HG03520 (cell line): ENCODE results near the gene TACR1.
"Not testable (repeated sequence)": the region's sequence is repeated elsewhere in the genome, so short reads cannot be mapped to it uniquely, and the experiment has no call there.

Experiments used
- ATAC-seq: cut with Tn5 transposase; IDR thresholded peaks from one replicate; pipeline ENCODE4 v1.9.1; 2021; ENCODE audit warnings: mild to moderate bottlenecking, moderate library complexity; ENCODE audit not compliant: unreplicated experiment

TACR1 gene

DNA sequence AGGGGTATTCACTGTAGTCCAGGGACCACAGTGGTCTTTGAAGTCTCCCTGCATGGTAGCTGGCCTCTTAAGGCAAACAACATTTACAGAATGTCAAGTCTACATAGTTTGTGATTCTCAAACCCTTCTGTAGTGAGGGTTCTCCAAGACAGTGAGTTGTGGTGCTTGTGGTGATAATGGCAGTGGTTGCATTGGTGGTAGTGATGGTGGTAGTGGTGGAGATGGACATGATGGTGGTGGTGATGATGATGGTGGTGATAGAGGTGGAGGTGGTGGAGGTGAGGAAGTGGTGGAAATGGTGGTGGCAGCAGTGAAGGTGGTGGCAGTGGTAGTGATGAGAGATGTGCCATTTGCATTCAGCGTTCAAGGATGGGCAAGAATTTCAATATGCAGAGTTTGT, 104.9 kb downstream of the TACR1 start:
- ATAC-seq: no peak

GRCh38 chr2:75090770-75091515, 108.4 kb downstream of the TACR1 start:
- no peak for ATAC-seq

DNA sequence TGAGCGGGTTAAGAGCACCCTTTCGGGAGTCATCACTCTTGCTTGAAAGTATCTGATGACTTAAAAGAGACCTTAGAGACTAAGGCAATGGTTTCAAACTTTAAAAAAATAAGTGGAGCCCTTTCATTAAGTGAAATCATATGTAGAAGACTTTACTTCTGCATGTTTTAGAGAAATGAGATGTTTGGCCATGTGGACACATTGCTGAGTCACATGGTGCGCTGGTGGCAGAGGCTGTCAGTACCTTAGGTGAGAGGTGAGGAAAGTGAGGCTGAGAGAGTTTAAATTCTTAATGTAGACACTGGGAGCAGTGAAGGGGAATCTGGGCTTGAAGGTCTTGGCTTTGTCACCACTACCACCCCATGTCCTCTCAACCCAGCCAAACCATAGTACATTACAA, 109.8 kb downstream of the TACR1 start:
- no peak for ATAC-seq

DNA sequence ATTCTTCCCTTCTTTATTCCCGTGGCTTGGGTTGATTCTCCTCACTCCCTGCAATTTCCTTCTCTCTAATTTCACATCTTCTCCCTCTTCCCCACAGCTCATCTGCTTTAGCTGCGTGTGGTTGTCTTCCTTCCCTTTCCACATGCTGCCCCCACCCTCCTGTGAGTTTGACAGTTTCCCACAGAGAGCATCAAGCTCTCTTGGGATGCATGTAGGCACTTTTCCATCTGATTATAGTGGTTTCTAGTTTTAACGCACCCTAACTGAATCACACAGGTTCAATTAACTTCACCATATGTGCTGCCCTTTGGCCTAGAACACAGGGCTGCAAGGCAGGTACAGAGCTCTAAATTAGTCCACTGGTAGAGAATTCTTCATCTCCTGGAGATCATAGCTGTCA, 110.5 kb downstream of the TACR1 start:
- ATAC-seq: no peak

- ATAC-seq: no peak
Observed at GRCh38 chr2:75087736-75088135, 111.6 kb downstream of the TACR1 start.

- no peak for ATAC-seq
Observed at GRCh38 chr2:75079575-75079974, 119.7 kb downstream of the TACR1 start.

DNA sequence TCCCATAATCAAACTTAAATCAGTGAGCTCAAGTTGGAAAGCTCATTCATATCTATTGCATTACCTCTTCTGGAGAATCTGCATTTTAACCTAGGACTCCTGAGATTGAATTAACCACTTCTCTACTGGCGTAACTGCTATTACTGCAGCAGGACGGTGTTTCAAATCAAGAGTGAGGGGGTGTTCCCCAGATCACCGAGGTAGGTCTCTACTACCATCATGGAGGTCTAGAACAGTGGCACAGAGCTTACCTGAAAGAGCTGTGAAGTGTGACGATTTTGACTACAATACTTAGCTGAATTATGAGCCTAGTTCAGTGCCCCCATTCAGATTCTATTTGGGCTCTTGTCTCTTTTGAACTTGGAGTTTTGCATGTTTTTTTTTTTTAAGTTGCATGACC, 121.4 kb downstream of the TACR1 start:
- ATAC-seq: no peak

DNA sequence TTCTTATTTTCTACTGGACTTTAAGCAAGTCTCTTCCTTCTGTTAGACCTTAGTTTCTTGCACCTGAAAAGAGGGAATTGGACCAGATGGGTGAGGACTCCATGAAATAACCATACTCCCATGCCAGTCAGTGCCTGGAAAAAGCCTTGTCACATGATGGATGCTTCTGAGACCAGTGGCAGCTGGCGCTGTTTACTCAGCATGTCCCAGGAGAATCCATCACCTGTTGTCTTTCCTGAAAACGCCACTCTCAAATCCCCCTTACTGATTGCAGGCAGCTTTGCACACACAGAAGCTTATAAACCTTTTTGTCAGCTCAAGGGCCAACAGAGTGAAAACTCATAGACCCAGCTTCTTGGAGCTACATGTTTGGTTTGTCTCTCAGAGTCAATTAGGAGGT, 123.2 kb downstream of the TACR1 start:
- ATAC-seq: no peak

DNA sequence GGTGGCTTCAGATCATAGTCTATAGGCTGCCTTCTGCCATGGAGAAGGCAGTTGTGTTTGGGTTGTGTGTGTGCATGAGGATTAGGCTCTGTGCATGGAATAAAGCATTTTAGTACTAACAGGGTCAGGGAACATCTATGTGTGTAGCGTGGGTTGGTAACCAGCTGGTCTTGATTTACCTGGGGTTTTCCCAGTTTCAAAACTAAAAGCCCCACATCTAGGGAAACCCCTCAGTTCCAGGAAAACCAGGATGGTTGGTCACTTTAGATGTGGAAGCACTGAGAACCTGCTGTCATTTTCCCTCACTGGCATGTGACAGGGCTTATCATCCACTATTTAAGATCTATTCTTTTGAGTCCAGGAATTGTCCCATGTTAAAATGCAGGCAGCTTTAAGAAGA, 124.6 kb downstream of the TACR1 start:
- no peak for ATAC-seq

- ATAC-seq: no peak
Observed at GRCh38 chr2:75074228-75074627, 125.1 kb downstream of the TACR1 start.

- no peak for ATAC-seq
Observed at GRCh38 chr2:75071766-75072165, 127.6 kb downstream of the TACR1 start.

DNA sequence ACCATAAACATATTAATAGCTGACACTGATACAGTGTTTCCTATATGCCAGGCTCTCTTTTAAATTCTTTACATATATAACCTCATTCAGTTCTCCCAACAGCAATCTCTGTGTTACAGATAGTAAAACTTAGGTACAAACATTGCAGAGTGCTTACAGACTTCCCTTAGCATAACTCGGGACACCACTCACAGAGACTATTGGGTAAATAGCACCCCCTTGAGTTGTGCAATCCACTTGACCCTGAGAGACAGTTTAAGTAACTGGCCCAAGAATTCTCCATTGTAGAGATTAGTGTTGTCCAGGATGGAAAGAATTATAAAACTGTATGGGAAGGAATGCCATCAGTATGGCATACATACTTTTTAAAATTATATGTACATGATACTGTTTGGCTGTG, 130.8 kb downstream of the TACR1 start:
- no peak for ATAC-seq

- ATAC-seq: no peak
Observed at GRCh38 chr2:75067506-75067905, 131.8 kb downstream of the TACR1 start.

GRCh38 chr2:75066121-75066902, 133.0 kb downstream of the TACR1 start:
- no peak for ATAC-seq

DNA sequence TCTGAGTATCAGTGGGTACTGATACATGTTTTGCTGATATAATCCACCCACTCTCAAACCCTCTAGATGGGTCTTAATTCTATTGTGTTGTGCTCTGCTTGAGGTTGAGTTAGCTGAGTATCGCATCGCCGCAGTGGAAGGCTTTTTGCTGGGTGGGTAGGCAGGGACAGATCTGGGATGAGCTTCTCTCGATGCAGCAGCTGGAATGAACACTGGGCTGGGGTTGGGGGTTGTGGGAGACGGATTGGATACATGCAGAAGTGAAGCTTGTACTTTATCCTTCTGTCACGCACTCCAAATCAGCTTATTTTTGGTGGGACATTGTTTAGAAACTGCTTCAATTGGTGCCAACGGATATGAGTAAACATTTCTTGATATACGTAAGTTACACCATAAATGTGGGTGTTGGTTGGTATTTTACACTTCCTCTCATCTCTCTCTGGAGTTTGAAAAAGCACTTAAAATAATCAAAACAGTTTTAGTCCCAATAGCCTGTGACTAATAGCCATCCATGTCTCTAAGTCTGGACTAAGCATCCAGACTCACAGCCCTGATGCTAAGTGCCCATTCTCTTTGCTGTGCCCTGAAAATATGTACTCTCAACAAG, 133.8 kb downstream of the TACR1 start:
- ATAC-seq: no peak

DNA sequence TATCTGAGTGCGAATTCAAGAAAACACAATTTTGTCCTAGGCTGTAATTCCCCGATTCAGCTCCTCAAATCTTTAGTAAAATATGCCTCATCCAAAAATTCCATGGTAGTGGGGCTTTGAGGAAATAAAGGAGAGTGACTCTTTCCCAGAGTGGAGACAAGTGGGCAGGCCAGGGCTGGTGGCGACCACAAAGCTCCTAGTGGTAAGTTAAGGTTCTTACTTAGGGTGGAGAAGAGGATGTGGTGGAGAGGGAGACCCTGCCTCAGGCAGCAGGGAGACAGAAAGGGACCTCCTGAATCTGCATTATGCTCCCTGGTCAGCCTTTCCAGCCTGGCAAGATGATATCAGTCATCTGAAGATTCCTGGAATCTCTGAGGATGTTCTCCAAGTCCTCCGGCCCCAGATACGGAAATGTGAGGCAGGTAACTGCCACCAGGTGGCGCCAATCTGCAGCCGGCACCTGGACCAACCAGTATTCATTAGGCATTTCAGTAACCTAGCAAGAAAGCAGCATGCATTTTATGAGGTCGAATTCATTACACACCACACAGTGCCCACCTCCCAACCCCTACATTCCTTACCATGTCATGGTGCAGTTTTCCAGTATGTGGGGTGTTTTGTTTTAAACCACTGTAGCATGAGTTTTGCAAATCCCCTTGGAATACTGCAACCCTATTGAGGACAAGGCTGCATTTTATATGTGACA, 134.5 kb downstream of the TACR1 start:
- ATAC-seq: peak; percentile 90

- no peak for ATAC-seq
Observed at GRCh38 chr2:75063906-75064305, 135.4 kb downstream of the TACR1 start.

DNA sequence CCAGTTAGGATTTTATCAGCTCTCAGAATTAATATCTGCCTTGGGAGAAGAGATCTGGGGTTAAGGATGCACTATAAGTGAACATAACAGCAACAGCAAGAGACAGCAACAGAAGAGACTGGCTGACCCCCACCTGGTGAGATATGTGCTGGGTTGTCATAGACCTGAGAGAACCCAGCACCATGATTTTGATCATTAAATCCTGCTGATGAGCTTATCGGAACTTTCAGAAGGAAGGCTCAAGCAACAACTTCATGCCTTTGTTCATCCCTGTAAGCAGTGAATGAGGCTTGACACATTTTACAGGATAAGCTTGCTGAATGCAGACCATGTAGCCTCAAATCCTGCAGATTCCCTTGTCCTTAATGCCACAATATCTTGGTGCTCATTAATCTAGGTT, 140.9 kb downstream of the TACR1 start:
- no peak for ATAC-seq

DNA sequence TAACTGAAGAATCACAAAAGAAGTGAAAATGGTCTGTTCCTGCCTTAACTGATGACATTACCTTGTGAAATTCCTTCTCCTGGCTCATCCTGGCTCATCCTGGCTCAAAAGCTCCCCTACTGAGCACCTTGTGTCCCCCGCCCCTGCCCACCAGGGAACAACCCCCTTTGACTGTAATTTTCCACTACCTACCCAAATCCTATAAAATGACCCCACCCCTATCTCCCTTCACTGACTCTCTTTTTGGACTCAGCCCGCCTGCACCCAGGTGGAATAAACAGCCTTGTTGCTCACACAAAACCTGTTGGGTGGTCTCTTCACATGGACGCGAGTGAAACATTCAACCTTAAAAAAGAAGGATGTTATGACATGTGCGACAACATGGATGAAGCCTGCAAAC, 142.2 kb downstream of the TACR1 start:
- not testable (repeated sequence) for ATAC-seq

GRCh38 chr2:75055820-75056675, 143.3 kb downstream of the TACR1 start:
- ATAC-seq: no peak
